CD4-positive, CD25-positive, alpha-beta regulatory T cell (primary cell): Measurements from ENCODE around the gene MORN1. TPM values are rescaled to one million over a fixed set of nuclear protein-coding genes. Genes with fewer than 3 reads are reported as not detected.

ENCODE experiments used
- ATAC-seq, 2 donors: fragments of 150-1000 bp; cut with Tn5 transposase; one replicate each; pipeline ENCODE4 v1.10.0; 2021; ENCODE audit warnings: low read depth in 2 of 2, moderate number of reproducible peaks in 2 of 2, moderate library complexity in 1 of 2
- DNase-seq, 3 donors: peaks; one replicate each; pipeline versions ENCODE4 v3.0.0 to v3.0.0-alpha.2; 2012 to 2022; ENCODE audit warnings: mixed read lengths in 1 of 3
- H3K27ac ChIP-seq: one replicate; pipeline ENCODE4 v1.7.0; 2013; ENCODE audit warnings: mild to moderate bottlenecking, low read length; ENCODE audit not compliant: insufficient read depth, poor library complexity, severe bottlenecking
- H3K27me3 ChIP-seq: one replicate; pipeline ENCODE4 v1.7.0; 2013; ENCODE audit warnings: low read length; ENCODE audit not compliant: control insufficient read depth, insufficient read depth
- H3K36me3 ChIP-seq: one replicate; pipeline ENCODE4 v1.7.0; 2013; ENCODE audit warnings: mild to moderate bottlenecking, low read length, moderate library complexity; ENCODE audit not compliant: control insufficient read depth, insufficient read depth
- H3K4me1 ChIP-seq: 2 replicates; pipeline ENCODE4 v1.7.0; 2013; ENCODE audit warnings: mild to moderate bottlenecking, low read length; ENCODE audit not compliant: insufficient read depth, control insufficient read depth, poor library complexity, severe bottlenecking
- H3K4me3 ChIP-seq: one replicate; pipeline ENCODE4 v1.7.0; 2013; ENCODE audit warnings: low read depth, mild to moderate bottlenecking, low read length, moderate library complexity
- H3K9me3 ChIP-seq, 2 experiments: 1 replicate in 1 of 2; 2 replicates in 1 of 2; pipeline ENCODE4 v1.7.0; 2013; ENCODE audit warnings: low read length in 2 of 2, mild to moderate bottlenecking in 1 of 2, moderate library complexity in 1 of 2; ENCODE audit not compliant: control insufficient read depth in 2 of 2
- H3K27ac Mint-ChIP-seq, 3 donors: one replicate each; pipeline ENCODE4 v1.8.0; 2020 to 2022; ENCODE audit warnings: mild to moderate bottlenecking in 3 of 3, mixed read lengths in 3 of 3, moderate library complexity in 2 of 3
- H3K27me3 Mint-ChIP-seq: one replicate; pipeline ENCODE4 v1.8.0; 2022; ENCODE audit warnings: mild to moderate bottlenecking, mixed read lengths
- H3K36me3 Mint-ChIP-seq: one replicate; pipeline ENCODE4 v1.8.0; 2020; ENCODE audit warnings: mixed read lengths
- H3K4me1 Mint-ChIP-seq, 4 donors: one replicate each; pipeline ENCODE4 v1.8.0; 2020 to 2022; ENCODE audit warnings: mixed read lengths in 4 of 4, mild to moderate bottlenecking in 1 of 4
- H3K4me3 Mint-ChIP-seq, 4 donors: one replicate each; pipeline ENCODE4 v1.8.0; 2020 to 2022; ENCODE audit warnings: mild to moderate bottlenecking in 4 of 4, mixed read lengths in 4 of 4, moderate library complexity in 3 of 4
- H3K9me3 Mint-ChIP-seq, 7 donors: one replicate each; pipeline ENCODE4 v1.8.0; 2020 to 2022; ENCODE audit warnings: mixed read lengths in 7 of 7, mild to moderate bottlenecking in 3 of 7, moderate library complexity in 2 of 7
- polyA plus RNA-seq, 4 donors: library from polyadenylated mRNA; unstranded; fragments of 300-500 nt; fragmentation: Illumina TruSeq; gene quantifications; one replicate each; pipeline ENCODE4 v1.2.3, GENCODE V29; 2021
- total RNA-seq: library from RNA; stranded (reverse); gene quantifications from one replicate; pipeline ENCODE4 v1.2.3, GENCODE V29; 2022

The MORN1 gene
- total and polyA plus RNA-seq, 5 donors from 2014 or later = 1.3 to 7.3 (median 2.4) TPM

DNA sequence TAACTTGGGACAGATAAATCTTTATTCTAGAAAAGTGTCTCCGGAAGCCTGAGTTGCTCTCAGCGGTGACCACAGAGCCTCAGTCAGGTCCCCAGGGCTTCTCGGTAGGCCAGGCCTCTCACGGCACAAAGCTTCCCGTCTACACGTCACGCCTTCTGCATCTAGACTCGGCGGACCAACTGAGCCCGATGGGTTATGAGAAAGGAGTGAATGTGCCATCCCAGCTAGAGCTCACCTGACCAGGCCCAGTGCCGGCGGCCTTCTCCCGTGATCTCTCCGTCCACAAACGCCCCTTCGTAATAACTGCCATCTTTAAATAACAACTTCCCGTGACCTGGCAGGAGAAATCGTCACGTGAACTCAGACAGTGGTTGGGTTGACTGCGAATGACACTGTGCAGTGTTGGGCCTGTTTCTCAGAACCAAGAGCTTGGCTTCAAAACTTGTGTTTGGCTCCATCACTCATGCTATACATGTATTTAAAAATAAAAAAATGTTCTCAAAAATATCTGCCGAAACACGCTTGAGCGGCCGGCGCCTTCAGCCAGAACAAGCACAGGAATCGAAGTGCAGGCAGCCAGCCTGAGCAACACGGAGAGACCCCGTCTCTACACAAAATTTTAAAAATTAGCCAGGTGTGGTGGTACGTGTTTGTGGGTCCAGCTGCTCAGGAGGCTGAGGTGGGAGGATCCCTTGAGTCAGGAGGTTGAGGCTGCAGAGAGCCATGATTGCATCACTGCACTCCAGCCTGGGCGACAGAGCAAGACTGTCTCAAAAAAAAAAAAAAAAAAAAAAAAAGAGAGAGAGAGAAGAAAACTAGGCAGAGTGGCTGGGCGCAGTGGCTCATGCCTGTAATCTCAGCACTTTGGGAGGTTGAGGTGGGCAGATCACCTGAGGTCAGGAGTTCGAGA, 3.1 kb downstream of the MORN1 start:
- DNase-seq (no peak), ATAC-seq (no peak)
- Mint-ChIP-seq H3K27me3 (no peaks in the 10 kb centered on the region), H3K4me3 (no peak overlapping the region), H3K27ac (no peak overlapping the region), H3K36me3 (no peaks in the 10 kb centered on the region), H3K4me1 (peaks cover 0 to 26% (median 13%) of the 10 kb centered on the region in 4 donors), H3K9me3 (no peaks in the 10 kb centered on the region)
- Histone ChIP-seq H3K36me3 (no peaks in the 10 kb centered on the region), H3K9me3 (no peaks in the 10 kb centered on the region), H3K27me3 (no peaks in the 10 kb centered on the region), H3K4me3 (no peak overlapping the region), H3K4me1 (peaks cover 20% of the 10 kb centered on the region), H3K27ac (no peak overlapping the region)

DNA sequence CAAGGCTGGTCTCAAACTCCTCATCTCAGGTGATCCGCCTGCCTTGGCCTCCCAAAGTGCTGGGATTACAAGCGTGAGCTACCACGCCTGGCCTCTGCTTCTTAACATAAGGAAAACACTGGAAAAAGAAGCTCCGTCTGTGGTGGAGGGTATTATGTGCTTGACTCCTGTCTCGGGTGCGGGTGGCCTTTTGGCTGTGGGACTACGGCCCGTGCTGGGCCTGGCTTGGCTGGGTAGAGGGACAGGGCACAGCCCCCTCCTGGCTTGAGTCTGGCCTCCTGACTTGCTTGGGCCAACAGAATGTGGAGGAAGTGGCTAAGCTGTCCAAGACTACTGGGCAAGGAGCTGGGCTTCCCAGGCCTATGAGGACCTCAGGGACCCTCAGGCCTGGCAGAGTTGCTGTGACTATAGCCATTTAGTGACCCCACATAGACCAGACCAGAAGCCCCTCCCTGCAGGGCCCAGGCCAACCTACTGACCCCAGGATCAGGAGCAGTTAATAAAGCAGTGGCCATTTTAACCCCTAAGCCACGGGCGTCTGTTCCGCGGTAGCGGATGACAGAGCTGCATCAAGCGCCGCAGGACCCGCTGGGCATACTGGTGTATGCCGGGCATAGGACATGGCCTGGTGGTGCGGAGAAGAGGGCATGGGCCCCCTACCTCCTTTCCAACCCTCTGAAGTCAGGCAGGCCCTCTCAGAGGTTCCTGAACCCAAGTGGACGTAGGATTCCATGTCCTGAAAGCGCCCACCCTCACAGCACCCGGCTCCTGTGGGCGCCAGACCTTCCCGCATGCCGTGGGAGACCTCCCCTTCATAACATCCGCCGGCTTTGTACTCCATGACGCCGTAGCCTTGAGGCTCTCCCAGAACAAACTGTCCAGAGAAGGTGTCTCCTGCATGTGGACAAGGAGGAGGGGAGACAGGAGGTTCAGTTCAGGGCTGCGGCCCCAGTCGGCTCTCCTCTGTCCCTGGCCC, 4.4 kb downstream of the MORN1 start:
- Histone ChIP-seq H3K36me3 (no peaks in the 10 kb centered on the region), H3K4me1 (peaks cover 13% of the 10 kb centered on the region), H3K27ac (no peak overlapping the region), H3K27me3 (no peaks in the 10 kb centered on the region), H3K9me3 (no peaks in the 10 kb centered on the region), H3K4me3 (no peak overlapping the region)
- ATAC-seq = no peak
- no peaks in the 10 kb centered on the region for H3K9me3 Mint-ChIP-seq
- H3K36me3 Mint-ChIP-seq = no peaks in the 10 kb centered on the region
- H3K27ac Mint-ChIP-seq = no peak overlapping the region
- no peak for DNase-seq
- H3K4me1 Mint-ChIP-seq = peaks cover 0 to 15% (median 2%) of the 10 kb centered on the region in 4 donors
- peak overlapping the region in 1 of 4 donors; percentile 38 for H3K4me3 Mint-ChIP-seq
- H3K27me3 Mint-ChIP-seq = no peaks in the 10 kb centered on the region

DNA sequence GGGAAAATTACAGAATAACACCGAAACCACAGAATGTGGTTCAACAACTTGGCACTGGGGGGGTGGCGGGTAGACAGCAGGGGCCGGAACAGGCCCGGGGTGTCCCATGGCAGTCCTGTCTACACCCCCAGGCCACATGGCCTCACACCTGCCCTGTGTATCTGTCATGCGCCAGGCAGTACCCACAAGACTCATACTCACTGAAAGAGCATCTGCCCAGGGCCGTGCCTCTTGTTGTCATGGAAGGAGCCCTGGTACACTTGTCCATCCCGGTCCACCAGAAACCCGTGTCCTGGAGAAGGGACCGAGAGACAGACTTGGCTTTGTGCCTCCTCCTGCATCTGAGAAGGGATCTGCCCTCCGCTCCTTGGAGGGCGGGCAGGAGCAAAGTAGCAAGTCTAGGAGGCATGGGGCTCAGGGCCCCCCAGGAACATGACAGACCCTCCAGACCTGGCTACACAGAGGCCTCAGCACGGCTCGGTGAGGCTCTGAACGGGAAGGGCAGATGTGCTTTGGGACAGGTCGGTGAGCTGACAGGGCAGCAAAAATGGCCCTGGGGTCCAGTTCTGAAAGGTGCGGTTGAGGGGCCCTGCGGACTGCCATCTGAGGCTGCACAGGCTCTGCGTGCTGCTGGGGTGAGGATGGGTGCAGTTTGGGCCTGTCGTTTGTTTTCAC, 5.6 kb downstream of the MORN1 start:
- Mint-ChIP-seq H3K9me3 (no peaks in the 10 kb centered on the region), H3K36me3 (no peaks in the 10 kb centered on the region), H3K4me3 (no peak overlapping the region), H3K27me3 (no peaks in the 10 kb centered on the region), H3K4me1 (peaks cover 0 to 17% (median 2%) of the 10 kb centered on the region in 4 donors), H3K27ac (no peak overlapping the region)
- no peak for ATAC-seq
- Histone ChIP-seq H3K36me3 (no peaks in the 10 kb centered on the region), H3K9me3 (no peaks in the 10 kb centered on the region), H3K27me3 (no peaks in the 10 kb centered on the region), H3K4me3 (no peak overlapping the region), H3K27ac (no peak overlapping the region), H3K4me1 (peaks cover 15% of the 10 kb centered on the region)
- DNase-seq = no peak

DNA sequence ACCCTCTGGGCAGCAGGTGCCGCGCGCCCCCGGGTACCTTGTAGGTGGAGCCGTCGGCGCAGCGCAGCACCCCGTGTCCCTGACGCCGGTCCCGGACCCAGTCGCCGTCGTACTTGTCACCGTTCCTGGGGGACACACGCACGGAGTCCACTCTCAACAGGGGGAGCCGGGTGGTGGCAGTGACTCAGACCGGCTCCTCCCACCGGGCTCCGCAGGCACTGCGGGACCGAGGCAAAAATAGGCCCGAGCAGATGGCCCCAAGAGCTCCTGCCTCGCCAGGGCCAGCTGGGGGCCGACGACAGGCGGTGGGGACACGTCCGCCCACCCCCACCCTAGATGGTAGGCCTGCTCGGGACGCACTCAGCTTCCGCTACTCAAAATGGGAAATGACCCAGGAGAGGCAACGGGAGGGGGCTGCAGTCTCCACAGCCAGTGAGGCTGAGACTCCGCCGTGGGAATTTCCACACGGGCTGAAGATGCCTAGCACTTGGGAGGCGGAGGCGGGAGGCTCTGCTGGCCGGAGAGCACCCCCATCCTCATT, 6.3 kb downstream of the MORN1 start:
- no peaks in the 10 kb centered on the region for H3K9me3 Mint-ChIP-seq
- no peaks in the 10 kb centered on the region for H3K36me3 ChIP-seq

DNA sequence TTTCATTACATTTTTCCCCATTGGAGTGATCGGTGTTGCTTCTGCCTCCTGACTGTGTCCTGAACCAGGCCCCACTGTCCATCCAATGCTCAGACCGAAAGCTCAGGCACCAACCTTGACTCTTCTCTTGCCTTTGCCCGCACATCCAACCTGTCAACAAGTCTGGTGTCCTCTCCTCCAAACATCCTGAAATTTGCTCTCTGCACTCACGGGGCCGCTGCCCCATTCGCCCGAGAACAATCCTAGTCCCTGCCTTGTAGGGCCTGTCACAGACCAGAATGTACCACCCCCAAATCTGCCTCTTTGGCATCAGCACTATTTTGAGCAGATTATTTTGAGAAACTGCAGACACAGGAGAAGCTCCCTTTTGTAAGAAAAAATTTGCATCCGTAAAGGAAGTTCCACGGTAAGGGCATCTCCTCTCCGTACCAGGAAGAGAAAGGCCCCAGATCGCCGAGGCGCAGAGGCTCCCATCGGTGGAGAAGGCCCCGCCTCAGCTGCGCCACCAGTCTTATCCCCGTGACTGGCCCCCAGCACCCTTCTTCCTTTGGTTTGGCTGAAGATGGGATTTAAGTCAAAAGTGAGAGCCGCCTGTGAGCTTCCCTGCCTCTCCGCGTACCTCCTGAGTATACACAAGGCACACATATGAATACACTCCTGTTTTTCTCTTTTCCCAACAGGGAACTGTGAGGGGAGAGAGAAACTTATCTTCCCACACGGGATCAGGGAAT, 7.1 kb downstream of the MORN1 start:
- ATAC-seq = no peak
- H3K4me1 Mint-ChIP-seq = peaks cover 0 to 6% (median 2%) of the 10 kb centered on the region in 4 donors
- Histone ChIP-seq H3K27me3 (no peaks in the 10 kb centered on the region), H3K4me1 (peaks cover 10% of the 10 kb centered on the region), H3K9me3 (no peaks in the 10 kb centered on the region), H3K27ac (no peak overlapping the region), H3K4me3 (no peak overlapping the region), H3K36me3 (no peaks in the 10 kb centered on the region)
- no peaks in the 10 kb centered on the region for H3K9me3 Mint-ChIP-seq
- DNase-seq = no peak
- peak overlapping the region in 1 of 3 donors; percentile 85 for H3K27ac Mint-ChIP-seq
- H3K4me3 Mint-ChIP-seq = no peak overlapping the region
- H3K27me3 Mint-ChIP-seq = no peaks in the 10 kb centered on the region
- H3K36me3 Mint-ChIP-seq = no peaks in the 10 kb centered on the region

More for the DNA sequence above, 6.3 kb downstream of the MORN1 start:
- H3K4me3 Mint-ChIP-seq = no peak overlapping the region
- no peaks in the 10 kb centered on the region for H3K27me3 Mint-ChIP-seq
- H3K36me3 Mint-ChIP-seq = no peaks in the 10 kb centered on the region
- H3K4me1 Mint-ChIP-seq = peaks cover 0 to 9% (median 2%) of the 10 kb centered on the region in 4 donors
- Histone ChIP-seq H3K4me1 (peaks cover 10% of the 10 kb centered on the region), H3K27ac (no peak overlapping the region), H3K9me3 (no peaks in the 10 kb centered on the region), H3K27me3 (no peaks in the 10 kb centered on the region), H3K4me3 (no peak overlapping the region)
- no peak for DNase-seq
- ATAC-seq = no peak
- H3K27ac Mint-ChIP-seq = no peak overlapping the region

DNA sequence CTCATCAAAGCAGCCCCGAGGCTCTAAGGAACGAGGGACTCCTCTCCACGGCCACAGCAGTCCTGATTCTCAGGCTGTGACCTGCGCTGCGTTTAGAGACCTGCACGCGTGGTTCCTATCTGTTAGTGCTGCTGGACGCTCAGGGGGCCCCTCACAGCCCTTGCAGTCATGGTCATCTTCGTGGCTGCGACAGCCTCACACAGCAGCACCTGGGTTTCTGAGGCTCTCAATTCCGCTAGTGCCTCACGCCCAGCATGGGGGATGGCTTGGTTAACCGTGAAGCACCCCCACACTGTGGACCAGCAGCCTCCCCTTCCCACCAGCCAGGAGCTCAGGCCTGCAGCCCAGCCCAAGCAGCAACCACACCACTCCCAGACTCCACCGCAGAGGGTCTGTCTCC, 7.8 kb downstream of the MORN1 start:
- ATAC-seq (no peak), DNase-seq (no peak)
- Histone ChIP-seq H3K27ac (no peak overlapping the region), H3K4me1 (peaks cover 10% of the 10 kb centered on the region), H3K27me3 (no peaks in the 10 kb centered on the region), H3K4me3 (no peak overlapping the region), H3K36me3 (no peaks in the 10 kb centered on the region), H3K9me3 (no peaks in the 10 kb centered on the region)
- Mint-ChIP-seq H3K27ac (peak overlapping the region in 1 of 3 donors; percentile 85), H3K9me3 (no peaks in the 10 kb centered on the region), H3K4me1 (peaks cover 0 to 6% (median 2%) of the 10 kb centered on the region in 4 donors), H3K4me3 (no peak overlapping the region), H3K36me3 (no peaks in the 10 kb centered on the region), H3K27me3 (no peaks in the 10 kb centered on the region)
